SK-N-SH treated with all-trans-retinoic acid at 6 μM for 48 hours (cell line): ENCODE results near the gene FOXN4.

Experiments
- RARB ChIP-seq: fragments of 250-450 bp; sonication (Bioruptor Pico); IDR thresholded peaks from 2 replicates; pipeline ENCODE4 v1.8.0; 2021; ENCODE audit warnings: mild to moderate bottlenecking, moderate library complexity
- TF ChIP-seq, protein P1 (sequence below): fragments of 250-450 bp; sonication (Bioruptor Pico); IDR thresholded peaks from 2 replicates; pipeline ENCODE4 v1.5.1; 2021; ENCODE audit warnings: mild to moderate bottlenecking, moderate library complexity
- TF ChIP-seq, protein P2 (sequence below): fragments of 250-450 bp; sonication (Bioruptor Pico); IDR thresholded peaks from 2 replicates; pipeline ENCODE4 v1.8.0; 2020; ENCODE audit warnings: mild to moderate bottlenecking, moderate library complexity, borderline replicate concordance
- TF ChIP-seq, protein P3 (sequence below): fragments of 250-450 bp; sonication (Bioruptor Pico); IDR thresholded peaks from 2 replicates; pipeline ENCODE4 v1.8.0; 2021; ENCODE audit warnings: low read depth, mild to moderate bottlenecking, moderate library complexity, borderline replicate concordance

DNA sequence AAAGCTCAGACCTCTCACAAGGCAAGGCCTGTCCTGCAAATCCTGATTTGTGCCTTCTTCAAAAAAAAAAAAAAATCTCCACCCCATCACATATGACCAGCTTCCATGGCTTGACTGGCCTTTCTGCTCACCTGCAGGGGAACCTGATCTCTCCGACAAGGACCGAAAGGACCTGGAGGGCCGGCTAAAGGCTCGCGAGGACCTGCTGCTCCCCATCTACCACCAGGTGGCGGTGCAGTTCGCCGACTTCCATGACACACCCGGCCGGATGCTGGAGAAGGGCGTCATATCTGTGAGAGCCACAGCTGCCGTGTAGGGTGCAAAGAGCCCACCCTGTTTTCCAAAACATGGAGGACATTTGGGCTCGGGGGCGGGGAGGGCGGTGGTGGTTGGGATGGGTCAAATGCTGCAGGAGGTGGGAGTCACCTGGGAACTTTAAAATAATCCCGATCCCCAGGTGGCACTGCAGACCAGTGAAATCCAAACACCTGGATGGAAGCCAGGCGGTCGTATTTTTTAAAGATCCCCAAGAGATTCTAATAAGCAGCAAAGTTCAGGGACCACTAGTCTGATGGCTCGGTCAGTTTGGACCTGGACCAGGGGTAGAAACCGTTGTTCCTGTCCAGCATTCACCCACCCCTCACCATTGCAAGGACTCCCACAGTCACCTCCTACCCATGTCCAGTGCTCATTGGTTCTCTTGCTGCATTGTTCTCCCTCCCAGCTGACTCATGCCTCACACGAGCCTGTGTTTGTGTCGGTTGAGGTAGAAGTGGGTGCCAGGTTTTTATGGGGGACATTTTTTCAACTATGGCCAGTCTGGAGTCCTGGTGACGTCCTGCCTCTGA lies 44.8 kb downstream of the FOXN4 start:
- TF ChIP-seq, protein P1, sequence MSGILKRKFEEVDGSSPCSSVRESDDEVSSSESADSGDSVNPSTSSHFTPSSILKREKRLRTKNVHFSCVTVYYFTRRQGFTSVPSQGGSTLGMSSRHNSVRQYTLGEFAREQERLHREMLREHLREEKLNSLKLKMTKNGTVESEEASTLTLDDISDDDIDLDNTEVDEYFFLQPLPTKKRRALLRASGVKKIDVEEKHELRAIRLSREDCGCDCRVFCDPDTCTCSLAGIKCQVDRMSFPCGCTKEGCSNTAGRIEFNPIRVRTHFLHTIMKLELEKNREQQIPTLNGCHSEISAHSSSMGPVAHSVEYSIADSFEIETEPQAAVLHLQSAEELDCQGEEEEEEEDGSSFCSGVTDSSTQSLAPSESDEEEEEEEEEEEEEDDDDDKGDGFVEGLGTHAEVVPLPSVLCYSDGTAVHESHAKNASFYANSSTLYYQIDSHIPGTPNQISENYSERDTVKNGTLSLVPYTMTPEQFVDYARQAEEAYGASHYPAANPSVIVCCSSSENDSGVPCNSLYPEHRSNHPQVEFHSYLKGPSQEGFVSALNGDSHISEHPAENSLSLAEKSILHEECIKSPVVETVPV (CRISPR knock-in tag) = no peak
- TF ChIP-seq, protein P2, sequence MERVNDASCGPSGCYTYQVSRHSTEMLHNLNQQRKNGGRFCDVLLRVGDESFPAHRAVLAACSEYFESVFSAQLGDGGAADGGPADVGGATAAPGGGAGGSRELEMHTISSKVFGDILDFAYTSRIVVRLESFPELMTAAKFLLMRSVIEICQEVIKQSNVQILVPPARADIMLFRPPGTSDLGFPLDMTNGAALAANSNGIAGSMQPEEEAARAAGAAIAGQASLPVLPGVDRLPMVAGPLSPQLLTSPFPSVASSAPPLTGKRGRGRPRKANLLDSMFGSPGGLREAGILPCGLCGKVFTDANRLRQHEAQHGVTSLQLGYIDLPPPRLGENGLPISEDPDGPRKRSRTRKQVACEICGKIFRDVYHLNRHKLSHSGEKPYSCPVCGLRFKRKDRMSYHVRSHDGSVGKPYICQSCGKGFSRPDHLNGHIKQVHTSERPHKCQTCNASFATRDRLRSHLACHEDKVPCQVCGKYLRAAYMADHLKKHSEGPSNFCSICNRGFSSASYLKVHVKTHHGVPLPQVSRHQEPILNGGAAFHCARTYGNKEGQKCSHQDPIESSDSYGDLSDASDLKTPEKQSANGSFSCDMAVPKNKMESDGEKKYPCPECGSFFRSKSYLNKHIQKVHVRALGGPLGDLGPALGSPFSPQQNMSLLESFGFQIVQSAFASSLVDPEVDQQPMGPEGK (CRISPR knock-in tag) = no peak
- TF ChIP-seq, protein P3, sequence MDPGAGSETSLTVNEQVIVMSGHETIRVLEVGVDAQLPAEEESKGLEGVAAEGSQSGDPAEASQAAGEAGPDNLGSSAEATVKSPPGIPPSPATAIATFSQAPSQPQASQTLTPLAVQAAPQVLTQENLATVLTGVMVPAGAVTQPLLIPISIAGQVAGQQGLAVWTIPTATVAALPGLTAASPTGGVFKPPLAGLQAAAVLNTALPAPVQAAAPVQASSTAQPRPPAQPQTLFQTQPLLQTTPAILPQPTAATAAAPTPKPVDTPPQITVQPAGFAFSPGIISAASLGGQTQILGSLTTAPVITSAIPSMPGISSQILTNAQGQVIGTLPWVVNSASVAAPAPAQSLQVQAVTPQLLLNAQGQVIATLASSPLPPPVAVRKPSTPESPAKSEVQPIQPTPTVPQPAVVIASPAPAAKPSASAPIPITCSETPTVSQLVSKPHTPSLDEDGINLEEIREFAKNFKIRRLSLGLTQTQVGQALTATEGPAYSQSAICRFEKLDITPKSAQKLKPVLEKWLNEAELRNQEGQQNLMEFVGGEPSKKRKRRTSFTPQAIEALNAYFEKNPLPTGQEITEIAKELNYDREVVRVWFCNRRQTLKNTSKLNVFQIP (CRISPR knock-in tag) = no peak
- no peak for TF ChIP-seq RARB (CRISPR knock-in tag)
